Measurements from ENCODE around the gene ZNF771.

DNA sequence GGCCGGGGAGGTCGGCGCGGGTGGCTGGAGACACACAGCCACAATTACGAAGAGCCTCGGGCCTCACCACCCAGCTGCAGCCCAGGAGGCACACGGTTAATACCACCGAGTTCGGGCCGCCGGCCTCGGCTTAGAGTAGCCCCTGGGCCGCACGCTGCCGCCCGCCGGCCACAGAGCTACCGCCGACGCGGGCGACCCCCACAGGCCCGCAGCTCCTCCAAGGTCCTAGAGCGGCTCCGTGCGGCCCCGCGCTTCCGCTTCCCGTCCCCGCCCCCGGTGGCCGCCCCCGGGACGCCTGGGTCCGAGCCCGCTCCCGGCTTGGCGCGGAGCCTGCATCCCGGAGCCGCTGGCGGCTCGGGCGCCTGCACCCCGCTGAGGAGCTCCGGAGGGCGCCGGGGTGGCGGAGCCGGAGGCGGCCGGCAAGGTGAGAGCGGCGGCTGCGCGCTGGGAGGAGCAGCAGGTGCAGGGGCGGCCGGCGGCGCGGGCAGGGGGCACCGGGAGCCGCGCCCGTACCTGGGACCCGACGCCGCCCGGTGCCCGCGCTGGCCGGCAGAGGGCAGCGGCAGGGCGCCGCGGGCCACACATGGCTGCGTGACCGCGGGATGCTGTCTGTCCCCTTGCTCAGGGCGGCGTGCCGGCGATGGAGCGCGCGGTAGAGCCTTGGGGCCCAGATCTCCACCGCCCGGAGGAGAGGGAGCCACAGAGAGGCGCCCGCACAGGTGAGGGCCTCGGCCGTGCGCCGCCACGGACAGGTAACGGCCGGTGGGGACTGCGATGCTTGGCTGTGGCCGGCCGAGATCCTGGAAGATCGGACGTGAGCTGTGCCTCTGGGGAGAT, 12.0 kb upstream of the ZNF771 start, which contains the start of gene ZNF48:
- TF ChIP-seq GATA1 (IDR thresholded peaks at IDR 0.05; ENCODE audit: low read depth, low read length) (no peak), POLR2A (IDR thresholded peaks at IDR 0.05; ENCODE audit: low read length) (no peak)
